IMR-90 (cell line): Measurements from ENCODE around the gene KCNH2. TPM values are rescaled to one million over a fixed set of nuclear protein-coding genes. Genes with fewer than 3 reads are reported as not detected.
A peak's percentile ranks its signal among the peaks of the same experiment; 100 is the strongest.

Experiments used
- ATAC-seq: fragments of 200-7000 bp; cut with Tn5 transposase; 2 replicates; pipeline ENCODE4 v1.9.1; 2020; ENCODE audit warnings: low read depth, mild to moderate bottlenecking, moderate library complexity
- BruUV-seq: library from RNA; stranded (reverse); fragments of 400-500 nt; replicated peaks from 2 replicates; lab custom pipeline; 2021; lab: Mats Ljungman, UMichigan
- CTCF ChIA-PET: fragments of 300-600 bp; formaldehyde crosslinking; extraction: SDS; loops from one replicate; lab custom pipeline; 2021; ENCODE audit warnings: antibody characterized with exemption; lab: Yijun Ruan, JAX
- POLR2A ChIA-PET: fragments of 300-600 bp; sonication (Branson Sonifier 250); formaldehyde crosslinking; loops from one replicate; lab custom pipeline; 2022; ENCODE audit warnings: antibody characterized with exemption; ENCODE audit not compliant: unreplicated experiment; lab: Charles Lee
- DNase-seq: peaks from one replicate; pipeline ENCODE4 v3.0.0; 2013
- H2AFZ ChIP-seq: replicated peaks from 2 replicates; pipeline ENCODE3; 2013; ENCODE audit warnings: low read length, mild to moderate bottlenecking; ENCODE audit not compliant: poor library complexity
- H2AK5ac ChIP-seq: 2 replicates; pipeline ENCODE4 v1.6.1; 2013; ENCODE audit warnings: low read depth, low read length, inconsistent platforms
- H2AK9ac ChIP-seq: replicated peaks from 2 replicates; pipeline ENCODE3; 2013; ENCODE audit warnings: mild to moderate bottlenecking, low read depth, low read length, moderate library complexity; ENCODE audit not compliant: poor library complexity
- H2BK120ac ChIP-seq: 2 replicates; pipeline ENCODE4 v1.6.1; 2013; ENCODE audit warnings: low read depth, low read length, inconsistent platforms
- H2BK15ac ChIP-seq: 3 replicates; pipeline ENCODE4 v1.6.1; 2013; ENCODE audit warnings: low read depth, low read length, inconsistent platforms
- H2BK20ac ChIP-seq: 2 replicates; pipeline ENCODE4 v1.6.1; 2013; ENCODE audit warnings: low read depth, mild to moderate bottlenecking, inconsistent platforms, low read length, moderate library complexity
- H2BK5ac ChIP-seq: 2 replicates; pipeline ENCODE4 v1.6.1; 2013; ENCODE audit warnings: mild to moderate bottlenecking, low read depth, low read length, inconsistent platforms; ENCODE audit not compliant: poor library complexity, severe bottlenecking
- H3K14ac ChIP-seq: replicated peaks from 2 replicates; pipeline ENCODE4 v1.6.1; 2013; ENCODE audit warnings: low read depth, low read length, inconsistent platforms
- H3K18ac ChIP-seq: 2 replicates; pipeline ENCODE4 v1.6.1; 2013; ENCODE audit warnings: low read depth, low read length, control low read depth
- H3K23ac ChIP-seq: 2 replicates; pipeline ENCODE4 v1.6.1; 2013; ENCODE audit warnings: low read depth, low read length, inconsistent platforms
- H3K27ac ChIP-seq: 2 replicates; pipeline ENCODE4 v1.5.1; 2013; ENCODE audit warnings: mild to moderate bottlenecking, control low read depth, low read length; ENCODE audit not compliant: insufficient read depth
- H3K27me3 ChIP-seq: 2 replicates; pipeline ENCODE4 v1.6.1; 2013; ENCODE audit warnings: low read length; ENCODE audit not compliant: control insufficient read depth, insufficient read depth
- H3K36me3 ChIP-seq: 2 replicates; pipeline ENCODE4 v1.6.1; 2013; ENCODE audit warnings: low read length, mixed read lengths; ENCODE audit not compliant: control insufficient read depth, insufficient read depth
- H3K4ac ChIP-seq: 2 replicates; pipeline ENCODE4 v1.6.1; 2013; ENCODE audit warnings: low read depth, low read length, inconsistent platforms
- H3K4me1 ChIP-seq: 2 replicates; pipeline ENCODE4 v1.6.1; 2013; ENCODE audit warnings: low read length, mixed read lengths; ENCODE audit not compliant: control insufficient read depth, insufficient read depth
- H3K4me2 ChIP-seq: 2 replicates; pipeline ENCODE4 v1.6.1; 2013; ENCODE audit warnings: low read depth, mild to moderate bottlenecking, control low read depth, low read length, moderate library complexity
- H3K4me3 ChIP-seq: 2 replicates; pipeline ENCODE4 v1.5.1; 2013; ENCODE audit warnings: low read depth, mild to moderate bottlenecking, control low read depth, low read length, moderate library complexity; ENCODE audit not compliant: insufficient read depth
- H3K56ac ChIP-seq: 2 replicates; pipeline ENCODE4 v1.6.1; 2013; ENCODE audit warnings: low read length, inconsistent platforms; ENCODE audit not compliant: insufficient read depth; ENCODE audit errors: extremely low read depth
- H3K79me1 ChIP-seq, 2 experiments: 2 replicates each; pipeline ENCODE4 v1.6.1; 2013; ENCODE audit warnings: low read length in 2 of 2, inconsistent platforms in 1 of 2, low read depth in 1 of 2
- H3K9ac ChIP-seq: 2 replicates; pipeline ENCODE4 v1.6.1; 2013; ENCODE audit warnings: low read depth, low read length, control low read depth
- H3K9me1 ChIP-seq: 2 replicates; pipeline ENCODE4 v1.6.1; 2013; ENCODE audit warnings: low read length, inconsistent platforms; ENCODE audit not compliant: insufficient read depth
- H3K9me3 ChIP-seq: 2 replicates; pipeline ENCODE4 v1.6.1; 2013; ENCODE audit warnings: low read length; ENCODE audit not compliant: control insufficient read depth, insufficient read depth
- H4K20me1 ChIP-seq: 2 replicates; pipeline ENCODE4 v1.6.1; 2013; ENCODE audit warnings: low read length, inconsistent platforms; ENCODE audit not compliant: insufficient read depth
- H4K5ac ChIP-seq: 2 replicates; pipeline ENCODE4 v1.6.1; 2013; ENCODE audit warnings: mild to moderate bottlenecking, low read depth, low read length, control low read depth
- H4K8ac ChIP-seq, 2 experiments: 2 replicates each; pipeline ENCODE4 v1.6.1; 2013; ENCODE audit warnings: low read depth in 2 of 2, low read length in 2 of 2, control low read depth in 1 of 2, inconsistent platforms in 1 of 2
- H4K91ac ChIP-seq: 2 replicates; pipeline ENCODE4 v1.6.1; 2013; ENCODE audit warnings: low read depth, low read length, inconsistent platforms; ENCODE audit not compliant: insufficient read depth
- BHLHE40 ChIP-seq: fragments of 150-350 bp; IDR thresholded peaks from 2 replicates; pipeline ENCODE4 v1.6.1; 2016; ENCODE audit warnings: mild to moderate bottlenecking, low read depth, low read length
- CEBPB ChIP-seq: IDR thresholded peaks from 2 replicates; pipeline ENCODE4 v1.6.1; 2012; ENCODE audit warnings: low read depth, low read length, improper control_type of control experiment
- CHD1 ChIP-seq: IDR thresholded peaks from 2 replicates; pipeline ENCODE4 v1.6.1; 2012; ENCODE audit warnings: low read depth, low read length, improper control_type of control experiment
- CTCF ChIP-seq: conservative IDR thresholded peaks from 2 replicates; pipeline ENCODE4 v1.5.1; 2012; ENCODE audit warnings: mild to moderate bottlenecking, low read depth, low read length, improper control_type of control experiment
- FOS ChIP-seq: fragments of 150-350 bp; IDR thresholded peaks from 2 replicates; pipeline ENCODE4 v1.6.1; 2016; ENCODE audit warnings: low read depth, low read length
- MAFK ChIP-seq: IDR thresholded peaks from 2 replicates; pipeline ENCODE4 v1.6.1; 2012; ENCODE audit warnings: low read depth, low read length, improper control_type of control experiment
- MAZ ChIP-seq: IDR thresholded peaks from 2 replicates; pipeline ENCODE4 v1.6.1; 2012; ENCODE audit warnings: low read depth, mild to moderate bottlenecking, low read length, improper control_type of control experiment, moderate library complexity, borderline replicate concordance
- MXI1 ChIP-seq: IDR thresholded peaks from 2 replicates; pipeline ENCODE4 v1.6.1; 2012; ENCODE audit warnings: low read depth, mild to moderate bottlenecking, low read length, moderate library complexity, borderline replicate concordance
- NFE2L2 ChIP-seq: fragments of 150-350 bp; IDR thresholded peaks from 2 replicates; pipeline ENCODE4 v1.6.1; 2016; ENCODE audit warnings: low read depth, mild to moderate bottlenecking, low read length
- POLR2A ChIP-seq: IDR thresholded peaks from 2 replicates; pipeline ENCODE4 v1.6.1; 2012; ENCODE audit warnings: mild to moderate bottlenecking, low read depth, low read length
- RAD21 ChIP-seq: IDR thresholded peaks from 2 replicates; pipeline ENCODE4 v1.6.1; 2012; ENCODE audit warnings: low read length, improper control_type of control experiment
- RCOR1 ChIP-seq: IDR thresholded peaks from 2 replicates; pipeline ENCODE4 v1.6.1; 2012; ENCODE audit warnings: mild to moderate bottlenecking, low read length, improper control_type of control experiment; ENCODE audit not compliant: insufficient replicate concordance
- RFX5 ChIP-seq: IDR thresholded peaks from 2 replicates; pipeline ENCODE4 v1.8.0; 2012; ENCODE audit warnings: low read depth, mild to moderate bottlenecking, low read length, moderate library complexity
- SMC3 ChIP-seq: fragments of 150-350 bp; IDR thresholded peaks from 2 replicates; pipeline ENCODE4 v1.6.1; 2016; ENCODE audit warnings: low read depth, mild to moderate bottlenecking, antibody characterized with exemption, low read length, moderate library complexity
- WGBS, 2 experiments: methylation state at CpG; one replicate each; pipeline versions ENCODE4 v1.1.5 to v1.1.7; 2013; ENCODE audit warnings: missing lambda C conversion rate in 2 of 2; ENCODE audit not compliant: insufficient read length in 1 of 2; ENCODE audit errors: extremely low coverage in 2 of 2; 5-methylcytosine and 5-hydroxymethylcytosine counted together
- dilution Hi-C: fragments of 300-500 bp; cut with HindIII; formaldehyde crosslinking; loops from one replicate; pipeline ENCODE4 v1.14.3; 2018; ENCODE audit warnings: low sequenced_read_pairs; ENCODE audit not compliant: unreplicated experiment
- in situ Hi-C: fragments of 300-500 bp; cut with MboI; formaldehyde crosslinking; loops from 3 replicates; pipeline ENCODE4 v1.14.3; 2019; ENCODE audit warnings: low sequenced_read_pairs, inconsistent platforms, mixed read lengths
- intact Hi-C: fragments of 100-400 bp; cut with micrococcal nuclease; formaldehyde crosslinking; loops from 2 replicates; pipeline ENCODE4 v1.10.0; 2022
- polyA plus RNA-seq, 3 experiments: library from polyadenylated mRNA; depleted of rRNA; stranded (reverse); fragments of >200 nt; gene quantifications; 2 replicates each; pipeline ENCODE4 v1.2.3, GENCODE V29; 2012; ENCODE audit warnings: low replicate concordance in 1 of 3
- total RNA-seq: library from RNA; depleted of rRNA; stranded (reverse); fragments of >200 nt; gene quantifications from 2 replicates; pipeline ENCODE4 v1.2.3, GENCODE V29; 2012
- TF ChIP-seq, protein P1 (sequence below): fragments of 150-350 bp; IDR thresholded peaks from 2 replicates; pipeline ENCODE4 v1.6.1; 2017; ENCODE audit warnings: mild to moderate bottlenecking, antibody characterized with exemption, low read length, low read depth
- TF ChIP-seq, protein P2 (sequence below): fragments of 150-350 bp; IDR thresholded peaks from 2 replicates; pipeline ENCODE4 v1.6.1; 2016; ENCODE audit warnings: low read depth, mild to moderate bottlenecking, low read length, moderate library complexity, borderline replicate concordance

Gene KCNH2
- total and polyA plus RNA-seq, 2 of the 4 experiments (the other 2 are of a cell fraction): 0.90 to 2.1 TPM

DNA sequence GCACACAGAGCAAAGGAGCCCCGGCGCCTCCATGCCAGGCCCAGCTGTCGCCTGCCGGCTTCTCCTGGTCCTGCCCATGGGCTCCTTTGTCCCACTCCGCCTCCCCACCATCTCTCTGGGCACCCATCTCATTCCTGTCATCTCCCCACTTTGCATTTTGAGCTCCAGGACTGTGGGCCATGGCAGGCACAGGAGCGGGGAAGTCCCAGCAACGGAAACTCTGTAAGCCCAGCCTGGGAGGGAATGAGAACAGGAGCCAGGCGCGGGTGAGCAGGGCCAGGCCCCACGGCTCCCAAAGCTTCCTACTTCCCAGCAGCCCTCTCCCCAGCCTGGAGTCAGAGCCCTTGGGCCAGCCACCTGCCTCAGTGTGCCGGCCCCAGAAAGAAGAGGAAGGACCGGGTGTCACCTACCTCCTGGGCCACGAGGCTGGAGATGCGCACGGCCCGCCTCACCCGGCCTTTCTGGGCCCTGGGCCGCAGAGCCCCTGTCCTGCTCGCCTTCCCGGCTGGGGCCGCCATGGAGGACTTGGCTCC is 23.1 kb downstream of the KCNH2 start:
- no peak overlapping the region for H3K14ac ChIP-seq
- no peak overlapping the region for H3K4me3 ChIP-seq
- no peaks in the 10 kb centered on the region for H3K27me3 ChIP-seq
- CTCF ChIA-PET: no interaction called here
- H3K18ac ChIP-seq: no peak overlapping the region; the same call in 1 of the 2 replicates
- in situ Hi-C loops: no loop called here
- H3K4me1 ChIP-seq: peaks cover 8% of the 10 kb centered on the region; the same call in 1 of the 2 replicates
- ATAC-seq: peak; percentile 7
- intact Hi-C loops: no loop called here
- no peak overlapping the region; the same call in 1 of the 2 replicates for H4K5ac ChIP-seq
- no peaks in the 10 kb centered on the region; the same call in 1 of the 2 replicates for H4K20me1 ChIP-seq
- H2AK5ac ChIP-seq: no peak overlapping the region
- POLR2A ChIA-PET: interaction anchor here (0.6 kb wide), 1 partner anchor 176 kb away, joined by 4 read pairs; no protein-coding TSS in a partner anchor
- dilution Hi-C loops: no loop called here
- no peak overlapping the region for H3K27ac ChIP-seq
- H3K36me3 ChIP-seq: peaks cover 10% of the 10 kb centered on the region; the same call in 1 of the 2 replicates
- H3K23ac ChIP-seq: no peak overlapping the region
- no peak overlapping the region for H4K91ac ChIP-seq
- H3K56ac ChIP-seq: no peak overlapping the region
- no peak for DNase-seq
- H3K4ac ChIP-seq: no peak overlapping the region
- H3K9me1 ChIP-seq: no peaks in the 10 kb centered on the region
- H3K9ac ChIP-seq: peak overlapping the region; percentile 2; the same call in 1 of the 2 replicates
- no peak overlapping the region for H2BK5ac ChIP-seq
- peak overlapping the region; percentile 34 for H2AFZ ChIP-seq
- no peaks in the 10 kb centered on the region for H3K79me1 ChIP-seq
- no TSS peak for BruUV-seq
- WGBS, 2 experiments: 70% methylated on average over 14 of the region's 21 CpGs; no CpG with 5 or more reads in 1 of the 2 experiments
- TF ChIP-seq BHLHE40: no peak
- TF ChIP-seq POLR2A: no peak
- TF ChIP-seq, protein P1, sequence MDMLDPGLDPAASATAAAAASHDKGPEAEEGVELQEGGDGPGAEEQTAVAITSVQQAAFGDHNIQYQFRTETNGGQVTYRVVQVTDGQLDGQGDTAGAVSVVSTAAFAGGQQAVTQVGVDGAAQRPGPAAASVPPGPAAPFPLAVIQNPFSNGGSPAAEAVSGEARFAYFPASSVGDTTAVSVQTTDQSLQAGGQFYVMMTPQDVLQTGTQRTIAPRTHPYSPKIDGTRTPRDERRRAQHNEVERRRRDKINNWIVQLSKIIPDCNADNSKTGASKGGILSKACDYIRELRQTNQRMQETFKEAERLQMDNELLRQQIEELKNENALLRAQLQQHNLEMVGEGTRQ: no peak
- no peak for TF ChIP-seq RAD21
- no peak for TF ChIP-seq CTCF
- TF ChIP-seq CHD1: no peak
- TF ChIP-seq MAZ: no peak
- TF ChIP-seq, protein P2, sequence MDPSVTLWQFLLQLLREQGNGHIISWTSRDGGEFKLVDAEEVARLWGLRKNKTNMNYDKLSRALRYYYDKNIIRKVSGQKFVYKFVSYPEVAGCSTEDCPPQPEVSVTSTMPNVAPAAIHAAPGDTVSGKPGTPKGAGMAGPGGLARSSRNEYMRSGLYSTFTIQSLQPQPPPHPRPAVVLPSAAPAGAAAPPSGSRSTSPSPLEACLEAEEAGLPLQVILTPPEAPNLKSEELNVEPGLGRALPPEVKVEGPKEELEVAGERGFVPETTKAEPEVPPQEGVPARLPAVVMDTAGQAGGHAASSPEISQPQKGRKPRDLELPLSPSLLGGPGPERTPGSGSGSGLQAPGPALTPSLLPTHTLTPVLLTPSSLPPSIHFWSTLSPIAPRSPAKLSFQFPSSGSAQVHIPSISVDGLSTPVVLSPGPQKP: no peak
- TF ChIP-seq RCOR1: no peak
- no peak for TF ChIP-seq MXI1
- TF ChIP-seq NFE2L2: no peak
- TF ChIP-seq CEBPB: no peak
- TF ChIP-seq SMC3: no peak
- TF ChIP-seq FOS: no peak
- TF ChIP-seq RFX5: no peak
- no peak for TF ChIP-seq MAFK
- H3K9me3 ChIP-seq: no peaks in the 10 kb centered on the region
- H4K8ac ChIP-seq: no peak overlapping the region
- H3K4me2 ChIP-seq: no peak overlapping the region; the same call in 1 of the 2 replicates
- no peak overlapping the region for H2AK9ac ChIP-seq
- no peak overlapping the region for H2BK15ac ChIP-seq
- H2BK20ac ChIP-seq: no peak overlapping the region
- H2BK120ac ChIP-seq: no peak overlapping the region
